Endothelial cell (in vitro differentiated cells): ENCODE results near the gene PPP1R18. TPM values are rescaled to one million over a fixed set of nuclear protein-coding genes. Genes with fewer than 3 reads are reported as not detected.

Experiments used
- DNase-seq: peaks from one replicate; pipeline ENCODE4 v3.0.0; 2021; ENCODE audit warnings: low spot score
- H3K27ac Mint-ChIP-seq: one replicate; pipeline ENCODE4 v1.8.0; 2021; ENCODE audit warnings: mixed read lengths, inconsistent platforms; ENCODE audit not compliant: unreplicated experiment
- H3K27me3 Mint-ChIP-seq: one replicate; pipeline ENCODE4 v1.8.0; 2021; ENCODE audit warnings: mild to moderate bottlenecking, moderate library complexity, mixed read lengths, inconsistent platforms; ENCODE audit not compliant: unreplicated experiment
- H3K36me3 Mint-ChIP-seq: one replicate; pipeline ENCODE4 v1.8.0; 2021; ENCODE audit warnings: mild to moderate bottlenecking, low read depth, mixed read lengths, inconsistent platforms; ENCODE audit not compliant: unreplicated experiment
- H3K4me1 Mint-ChIP-seq: one replicate; pipeline ENCODE4 v1.8.0; 2021; ENCODE audit warnings: mild to moderate bottlenecking, mixed read lengths, inconsistent platforms; ENCODE audit not compliant: unreplicated experiment
- H3K4me3 Mint-ChIP-seq: one replicate; pipeline ENCODE4 v1.8.0; 2021; ENCODE audit warnings: mild to moderate bottlenecking, mixed read lengths, inconsistent platforms; ENCODE audit not compliant: unreplicated experiment
- H3K9me3 Mint-ChIP-seq: one replicate; pipeline ENCODE4 v1.8.0; 2021; ENCODE audit warnings: mixed read lengths, inconsistent platforms; ENCODE audit not compliant: unreplicated experiment
- total RNA-seq: library from RNA; stranded (reverse); fragmentation: NEBNext Ultra II Directional; extraction: Animal tissue kit (Norgen Biotek cat#: 25700); gene quantifications from one replicate; pipeline ENCODE4 v1.2.1, GENCODE V29; 2021; ENCODE audit not compliant: unreplicated experiment
- TF ChIP-seq, protein P1 (sequence below): fragments of 200-600 bp; sonication (generic); IDR thresholded peaks from one replicate; pipeline ENCODE4 v1.5.0; 2021; ENCODE audit warnings: antibody characterized with exemption; ENCODE audit not compliant: unreplicated experiment

Gene PPP1R18
- total RNA-seq, 1 donor from 2014 or later = 285 TPM

DNA sequence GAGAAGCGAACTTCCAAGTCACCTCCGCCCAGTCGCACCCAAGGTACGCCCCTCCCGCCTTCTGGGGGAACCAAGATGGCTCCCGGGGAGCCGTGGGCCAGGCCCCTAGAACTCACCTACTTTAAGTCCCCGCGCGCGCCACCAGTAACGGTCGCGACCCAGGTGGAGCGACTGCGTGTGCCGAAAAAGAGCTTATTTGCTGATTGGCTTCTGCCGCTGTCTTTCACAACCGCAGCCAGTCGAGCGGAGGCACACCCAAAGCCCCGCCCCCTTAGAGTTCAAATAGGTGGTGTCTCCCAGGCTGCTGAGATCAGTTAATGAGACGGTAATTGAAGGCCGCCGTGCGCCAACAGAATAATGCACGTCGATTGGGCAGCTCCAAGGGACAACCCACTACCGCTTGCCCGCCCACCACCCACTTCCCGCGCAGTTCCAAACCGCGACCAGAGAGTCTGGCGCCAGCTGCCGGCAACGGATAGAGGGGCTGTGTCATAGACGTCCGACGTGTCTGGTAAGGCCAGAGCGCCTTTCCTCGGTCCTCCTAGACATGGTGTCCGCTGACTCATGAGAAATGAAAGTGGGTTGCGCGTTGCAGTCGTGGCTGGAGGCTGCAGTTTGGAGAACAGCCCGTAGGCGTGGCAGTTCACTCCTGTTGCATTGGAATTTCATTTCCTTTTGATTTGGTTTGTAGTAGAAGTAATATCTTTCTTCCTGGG lies 30.8 kb upstream of the PPP1R18 start, which contains the start of gene MDC1:
MDC1 (minus strand) TSS at position 153 of the 716 bp plus-strand sequence. CDS start 2,106 bp downstream, outside the sequence.
- Mint-ChIP-seq H3K9me3 (no peaks in the 10 kb centered on the region), H3K27ac (peak within 1 kb of the TSS; percentile 99), H3K36me3 (peaks cover 44% of the 10 kb centered on the region), H3K27me3 (peaks cover 5% of the 10 kb centered on the region), H3K4me1 (peaks cover 30% of the 10 kb centered on the region), H3K4me3 (peak within 1 kb of the TSS; percentile 98)
- TF ChIP-seq, protein P1, sequence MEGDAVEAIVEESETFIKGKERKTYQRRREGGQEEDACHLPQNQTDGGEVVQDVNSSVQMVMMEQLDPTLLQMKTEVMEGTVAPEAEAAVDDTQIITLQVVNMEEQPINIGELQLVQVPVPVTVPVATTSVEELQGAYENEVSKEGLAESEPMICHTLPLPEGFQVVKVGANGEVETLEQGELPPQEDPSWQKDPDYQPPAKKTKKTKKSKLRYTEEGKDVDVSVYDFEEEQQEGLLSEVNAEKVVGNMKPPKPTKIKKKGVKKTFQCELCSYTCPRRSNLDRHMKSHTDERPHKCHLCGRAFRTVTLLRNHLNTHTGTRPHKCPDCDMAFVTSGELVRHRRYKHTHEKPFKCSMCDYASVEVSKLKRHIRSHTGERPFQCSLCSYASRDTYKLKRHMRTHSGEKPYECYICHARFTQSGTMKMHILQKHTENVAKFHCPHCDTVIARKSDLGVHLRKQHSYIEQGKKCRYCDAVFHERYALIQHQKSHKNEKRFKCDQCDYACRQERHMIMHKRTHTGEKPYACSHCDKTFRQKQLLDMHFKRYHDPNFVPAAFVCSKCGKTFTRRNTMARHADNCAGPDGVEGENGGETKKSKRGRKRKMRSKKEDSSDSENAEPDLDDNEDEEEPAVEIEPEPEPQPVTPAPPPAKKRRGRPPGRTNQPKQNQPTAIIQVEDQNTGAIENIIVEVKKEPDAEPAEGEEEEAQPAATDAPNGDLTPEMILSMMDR = peak; percentile 11
- DNase-seq = peak; percentile 96

DNA sequence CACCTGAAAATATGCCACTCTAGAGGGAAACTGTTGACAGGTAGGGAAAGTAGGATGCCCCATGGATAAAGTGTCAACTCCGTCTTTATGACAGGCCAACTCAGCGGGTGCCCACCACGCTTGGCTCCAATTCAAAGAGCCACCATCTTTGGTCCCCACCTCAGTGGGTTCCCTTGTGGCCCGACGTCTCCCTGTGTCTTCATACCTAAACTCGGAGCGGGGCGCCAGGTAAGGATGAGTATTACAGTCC lies 30.4 kb upstream of the PPP1R18 start:
- Mint-ChIP-seq H3K27ac (peak overlapping the region; percentile 99), H3K27me3 (peaks cover 5% of the 10 kb centered on the region), H3K9me3 (no peaks in the 10 kb centered on the region), H3K4me3 (peak overlapping the region; percentile 98), H3K4me1 (peaks cover 30% of the 10 kb centered on the region), H3K36me3 (peaks cover 44% of the 10 kb centered on the region)
- TF ChIP-seq, protein P1 = no peak
- DNase-seq = no peak

DNA sequence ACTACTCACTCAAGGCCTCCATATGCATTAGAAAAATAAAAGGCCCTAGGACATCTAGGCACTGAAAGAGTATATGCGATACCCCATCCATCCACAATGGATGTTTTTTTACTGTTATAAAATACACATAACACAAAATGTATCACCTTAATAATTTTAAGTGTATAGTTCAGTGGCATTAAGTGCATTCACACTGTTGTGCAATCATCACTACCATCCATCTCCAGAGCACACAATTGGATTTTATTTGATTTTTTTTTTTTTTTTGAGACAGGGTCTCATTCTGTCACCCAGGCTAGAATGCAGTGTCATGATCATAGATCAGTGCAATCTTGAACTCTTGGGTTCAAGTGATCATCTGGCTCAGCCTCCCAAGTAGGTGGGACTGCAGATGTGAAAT lies 27.8 kb upstream of the PPP1R18 start:
- TF ChIP-seq, protein P1 = no peak
- Mint-ChIP-seq H3K36me3 (peaks cover 36% of the 10 kb centered on the region), H3K4me1 (peaks cover 18% of the 10 kb centered on the region), H3K4me3 (no peak overlapping the region), H3K27ac (no peak overlapping the region), H3K27me3 (no peaks in the 10 kb centered on the region), H3K9me3 (no peaks in the 10 kb centered on the region)
- no peak for DNase-seq

DNA sequence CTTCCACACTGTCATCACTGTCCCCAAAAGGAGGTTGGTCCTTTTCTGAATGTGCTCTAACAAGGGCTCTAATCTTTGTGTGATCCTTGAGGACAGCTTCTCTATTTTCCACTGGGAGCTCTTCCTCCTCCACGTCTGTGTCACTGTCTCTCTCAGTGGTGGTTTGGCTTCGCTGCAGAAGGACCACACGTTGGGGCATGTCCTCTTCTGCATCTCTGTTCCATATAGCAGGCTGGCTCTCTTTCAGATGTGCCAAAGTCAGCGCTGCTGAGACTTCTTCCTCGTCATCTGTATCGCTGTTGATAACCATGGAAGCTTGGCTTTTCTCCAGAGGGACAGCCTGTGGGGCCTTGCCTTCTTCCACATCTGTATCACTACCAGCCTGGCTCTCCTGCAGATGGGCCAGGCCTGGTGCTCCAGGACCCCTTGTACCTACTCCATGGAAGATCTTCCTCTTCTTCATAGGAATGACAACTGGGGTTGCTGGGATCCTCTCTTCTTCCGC lies 26.0 kb upstream of the PPP1R18 start:
- H3K36me3 Mint-ChIP-seq = peaks cover 45% of the 10 kb centered on the region
- no peak overlapping the region for H3K27ac Mint-ChIP-seq
- DNase-seq = no peak
- no peaks in the 10 kb centered on the region for H3K27me3 Mint-ChIP-seq
- peaks cover 12% of the 10 kb centered on the region for H3K4me1 Mint-ChIP-seq
- peak overlapping the region; percentile 21 for H3K4me3 Mint-ChIP-seq
- H3K9me3 Mint-ChIP-seq = no peaks in the 10 kb centered on the region
- TF ChIP-seq, protein P1 = no peak

DNA sequence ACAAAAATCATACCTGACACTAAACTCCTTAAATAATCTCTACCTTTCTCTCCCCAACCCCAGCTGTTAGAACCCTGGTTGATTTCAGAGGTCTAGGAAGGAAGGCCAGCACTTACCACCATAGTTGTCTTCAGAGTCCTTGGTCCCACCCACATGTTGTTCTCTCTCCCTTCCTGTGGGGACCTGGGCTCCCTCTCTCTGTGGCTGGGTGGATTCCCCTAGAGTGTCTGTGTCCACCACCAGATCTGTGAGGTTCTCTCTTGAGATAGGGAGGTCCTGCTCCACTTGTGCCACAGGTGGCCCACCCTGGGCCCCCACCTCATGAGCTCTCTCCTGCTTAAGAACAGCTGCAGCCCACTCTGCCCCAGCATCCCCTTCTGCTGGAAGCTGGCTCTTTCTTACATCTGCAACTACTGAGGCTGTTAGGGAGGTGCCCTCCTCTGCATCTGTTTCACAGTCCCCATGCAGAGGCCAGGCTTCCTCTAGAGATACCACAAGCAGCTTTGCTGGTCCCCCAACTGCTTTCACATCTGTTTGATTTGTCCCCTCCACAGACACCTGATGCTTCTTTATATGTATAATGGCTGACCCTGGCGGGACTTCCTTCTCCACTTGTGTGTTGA lies 25.4 kb upstream of the PPP1R18 start:
- no peak overlapping the region for H3K27ac Mint-ChIP-seq
- H3K27me3 Mint-ChIP-seq = no peaks in the 10 kb centered on the region
- peaks cover 10% of the 10 kb centered on the region for H3K4me1 Mint-ChIP-seq
- peak overlapping the region; percentile 23 for H3K4me3 Mint-ChIP-seq
- TF ChIP-seq, protein P1 = no peak
- no peaks in the 10 kb centered on the region for H3K9me3 Mint-ChIP-seq
- DNase-seq = no peak
- peaks cover 49% of the 10 kb centered on the region for H3K36me3 Mint-ChIP-seq
